ENCODE measurements around the gene TUBA4B. TPM values are rescaled to one million over a fixed set of nuclear protein-coding genes. Genes with fewer than 3 reads are reported as not detected.

Gene TUBA4B
- total RNA-seq, 4 donors from 2014 or later, result not detected

DNA sequence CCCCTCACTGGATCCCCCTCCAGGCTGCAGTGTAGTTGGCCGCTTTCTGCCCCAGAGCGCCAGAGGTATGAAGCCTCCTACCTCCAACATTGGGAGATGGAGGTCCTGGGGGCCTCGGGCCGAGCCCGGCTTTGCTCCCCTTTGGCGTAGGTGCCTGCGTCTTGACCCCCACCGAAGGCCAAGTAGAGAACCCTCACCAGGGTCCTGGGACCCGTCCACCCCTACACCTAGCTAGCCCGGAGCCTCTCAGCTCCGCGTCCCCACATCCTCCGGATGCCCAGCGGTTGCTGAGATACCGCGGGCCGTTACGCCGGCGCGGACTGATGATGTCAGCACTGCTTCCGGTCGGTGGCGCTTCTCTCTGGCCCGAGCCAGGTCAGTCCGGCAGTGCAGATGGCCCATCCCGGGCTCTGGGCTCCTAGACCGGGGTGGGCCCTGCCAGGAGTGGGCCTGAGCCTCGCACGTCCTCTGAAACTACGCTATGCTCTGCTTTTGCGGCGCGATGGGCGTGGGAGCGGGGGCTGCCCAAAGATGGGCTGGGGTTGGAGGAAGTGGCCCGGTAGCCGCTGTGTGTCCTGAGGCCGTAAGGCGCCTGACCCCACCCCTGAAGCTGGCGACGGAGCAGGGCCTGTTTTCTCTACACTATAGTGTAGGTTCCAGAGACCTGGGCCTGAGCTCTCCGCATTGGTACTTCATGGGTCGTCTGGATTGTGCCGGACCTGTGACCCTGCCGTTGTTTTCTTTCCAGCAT is 7.7 kb upstream of the TUBA4B start, which contains the start of the genes GLB1L and STK16:
Gene GLB1L (minus strand): TSS at position 297 of the 751 bp plus-strand sequence. CDS start 1,871 bp downstream, outside the sequence.
Gene STK16 (plus strand): TSS at position 332 of the 751 bp plus-strand sequence. CDS start 521 bp downstream, outside the sequence.
- DNase-seq (ENCODE audit: low spot score) (peak; percentile 84), ATAC-seq (ENCODE audit: low FRiP score) (peak; percentile 92)
- TF ChIP-seq, protein P1, sequence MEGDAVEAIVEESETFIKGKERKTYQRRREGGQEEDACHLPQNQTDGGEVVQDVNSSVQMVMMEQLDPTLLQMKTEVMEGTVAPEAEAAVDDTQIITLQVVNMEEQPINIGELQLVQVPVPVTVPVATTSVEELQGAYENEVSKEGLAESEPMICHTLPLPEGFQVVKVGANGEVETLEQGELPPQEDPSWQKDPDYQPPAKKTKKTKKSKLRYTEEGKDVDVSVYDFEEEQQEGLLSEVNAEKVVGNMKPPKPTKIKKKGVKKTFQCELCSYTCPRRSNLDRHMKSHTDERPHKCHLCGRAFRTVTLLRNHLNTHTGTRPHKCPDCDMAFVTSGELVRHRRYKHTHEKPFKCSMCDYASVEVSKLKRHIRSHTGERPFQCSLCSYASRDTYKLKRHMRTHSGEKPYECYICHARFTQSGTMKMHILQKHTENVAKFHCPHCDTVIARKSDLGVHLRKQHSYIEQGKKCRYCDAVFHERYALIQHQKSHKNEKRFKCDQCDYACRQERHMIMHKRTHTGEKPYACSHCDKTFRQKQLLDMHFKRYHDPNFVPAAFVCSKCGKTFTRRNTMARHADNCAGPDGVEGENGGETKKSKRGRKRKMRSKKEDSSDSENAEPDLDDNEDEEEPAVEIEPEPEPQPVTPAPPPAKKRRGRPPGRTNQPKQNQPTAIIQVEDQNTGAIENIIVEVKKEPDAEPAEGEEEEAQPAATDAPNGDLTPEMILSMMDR (IDR thresholded peaks at IDR 0.05), result no peak

DNA sequence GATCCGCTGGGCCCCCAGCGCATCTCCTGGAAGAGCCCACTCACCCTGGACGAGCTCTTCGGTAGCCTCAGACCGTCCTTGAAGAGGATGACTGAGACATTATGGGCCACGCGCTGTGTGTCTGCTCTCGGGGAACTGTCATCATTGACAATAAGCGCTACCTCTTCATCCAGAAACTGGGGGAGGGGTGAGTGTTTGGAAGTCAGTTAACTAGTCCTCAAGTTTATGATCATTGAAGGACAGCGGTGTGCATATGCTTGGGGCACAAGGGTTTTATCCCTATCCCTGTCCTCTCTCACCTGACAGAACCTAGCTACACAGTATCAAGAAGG is 7.2 kb upstream of the TUBA4B start:
- DNase-seq (ENCODE audit: low spot score), result no peak
- ATAC-seq (ENCODE audit: low FRiP score), result peak; percentile 1
- TF ChIP-seq, protein P1 (IDR thresholded peaks at IDR 0.05), result no peak

DNA sequence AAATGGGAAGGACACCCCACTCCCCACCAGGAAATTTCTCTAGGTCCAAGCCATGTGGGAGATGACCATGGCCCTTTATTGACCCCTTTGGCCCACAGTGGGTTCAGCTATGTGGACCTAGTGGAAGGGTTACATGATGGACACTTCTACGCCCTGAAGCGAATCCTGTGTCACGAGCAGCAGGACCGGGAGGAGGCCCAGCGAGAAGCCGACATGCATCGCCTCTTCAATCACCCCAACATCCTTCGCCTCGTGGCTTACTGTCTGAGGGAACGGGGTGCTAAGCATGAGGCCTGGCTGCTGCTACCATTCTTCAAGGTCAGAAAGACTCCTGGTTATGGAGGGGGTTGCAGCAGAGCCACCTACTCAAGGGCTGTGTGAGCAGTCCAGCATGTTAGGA is 6.5 kb upstream of the TUBA4B start:
- ATAC-seq (ENCODE audit: low FRiP score), result no peak
- DNase-seq (ENCODE audit: low spot score), result no peak
- TF ChIP-seq, protein P1 (IDR thresholded peaks at IDR 0.05), result no peak

DNA sequence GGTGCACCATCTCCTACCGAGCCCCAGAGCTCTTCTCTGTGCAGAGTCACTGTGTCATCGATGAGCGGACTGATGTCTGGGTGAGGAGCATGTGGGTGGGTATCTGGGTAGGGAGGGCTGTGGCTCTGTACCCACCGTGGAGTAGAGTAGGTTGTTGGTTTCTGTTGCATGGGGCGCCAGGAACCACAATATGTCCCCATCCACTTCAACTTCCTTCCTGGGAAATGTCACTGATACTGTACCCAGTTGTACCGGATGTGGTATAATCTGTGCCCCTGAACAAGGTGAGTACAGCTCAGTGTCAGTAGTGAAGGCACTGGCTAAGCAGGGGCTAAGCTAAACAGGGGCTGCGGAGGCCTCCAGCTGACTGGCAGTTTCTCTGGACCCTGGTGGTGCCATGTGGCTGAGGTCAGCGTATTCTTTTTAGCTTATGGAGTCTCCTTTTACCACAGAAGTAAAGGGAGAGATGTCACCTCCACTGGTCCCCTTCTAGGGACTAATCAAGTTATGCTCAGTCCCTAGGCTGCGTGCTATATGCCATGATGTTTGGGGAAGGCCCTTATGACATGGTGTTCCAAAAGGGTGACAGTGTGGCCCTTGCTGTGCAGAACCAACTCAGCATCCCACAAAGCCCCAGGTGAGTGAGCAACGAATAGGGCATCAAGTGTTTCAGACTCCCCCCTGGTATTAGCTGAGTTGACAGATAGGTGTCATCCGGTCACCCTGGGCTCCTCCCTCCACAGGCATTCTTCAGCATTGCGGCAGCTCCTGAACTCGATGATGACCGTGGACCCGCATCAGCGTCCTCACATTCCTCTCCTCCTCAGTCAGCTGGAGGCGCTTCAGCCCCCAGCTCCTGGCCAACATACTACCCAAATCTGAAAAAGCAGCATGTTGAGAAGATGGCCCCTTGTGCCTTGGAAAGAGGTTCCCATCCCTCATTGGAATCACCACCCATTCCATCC is 5.1 kb upstream of the TUBA4B start:
- TF ChIP-seq, protein P1 (IDR thresholded peaks at IDR 0.05), result no peak
- no peak for DNase-seq (ENCODE audit: low spot score)
- ATAC-seq (ENCODE audit: low FRiP score), result no peak

DNA sequence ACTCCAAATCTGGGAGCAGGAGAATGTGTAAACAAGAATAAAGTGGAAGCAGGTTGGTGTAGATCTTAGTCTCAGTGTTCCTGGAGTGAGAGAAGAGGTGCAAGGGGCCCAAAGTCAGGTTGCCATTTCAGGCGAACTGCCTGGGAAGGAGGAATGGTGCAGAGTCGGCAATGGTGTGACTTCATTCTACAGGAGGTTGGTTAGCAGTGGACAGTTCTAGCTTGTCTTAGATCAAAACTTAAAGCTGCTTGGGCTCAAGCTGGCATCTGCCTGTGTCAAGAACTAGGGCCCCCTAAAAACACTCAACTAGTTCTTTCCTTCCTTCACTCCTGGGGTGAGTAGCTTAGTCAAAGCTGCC is 4.2 kb upstream of the TUBA4B start:
- TF ChIP-seq, protein P1 (IDR thresholded peaks at IDR 0.05), result no peak
- ATAC-seq (ENCODE audit: low FRiP score), result no peak

DNA sequence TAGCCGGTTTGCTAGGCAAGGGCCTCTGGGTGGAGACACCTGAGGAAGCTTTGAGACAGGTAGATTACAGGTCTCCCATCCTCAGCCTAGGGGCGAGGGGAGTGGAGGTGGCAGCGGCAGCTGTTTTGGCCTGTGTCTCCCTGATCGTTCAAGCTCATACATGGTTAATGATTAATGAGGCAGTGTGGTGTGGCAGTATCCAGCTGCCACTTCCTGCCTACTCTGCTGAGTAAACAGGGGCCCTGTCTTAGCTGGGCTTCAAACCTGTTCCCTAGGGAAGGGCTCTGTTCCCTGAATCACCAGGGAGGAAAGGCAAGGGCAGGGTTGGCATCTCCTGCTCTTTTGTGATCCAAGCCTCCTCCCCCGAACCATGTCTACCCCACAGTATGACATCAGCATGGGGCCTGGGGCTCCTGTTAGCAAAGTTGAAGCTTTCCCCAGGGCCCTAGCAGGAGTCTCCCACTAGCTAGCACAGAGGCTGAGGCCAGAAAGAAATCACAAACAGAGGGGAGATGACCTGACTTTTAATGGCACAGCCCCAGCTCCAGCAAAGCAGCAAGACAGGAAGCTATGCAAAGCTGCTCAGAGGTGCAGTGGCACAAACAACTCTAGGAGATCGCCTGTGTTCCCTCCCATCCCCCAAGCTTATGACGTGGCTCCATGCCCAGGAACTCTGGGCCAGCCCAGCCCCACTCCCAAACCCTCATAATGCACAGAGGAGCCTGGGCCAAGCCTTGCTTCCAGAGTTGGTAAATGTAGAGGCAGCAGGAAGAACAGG is 3.7 kb upstream of the TUBA4B start:
- ATAC-seq (ENCODE audit: low FRiP score) (peak; percentile 16), DNase-seq (ENCODE audit: low spot score) (no peak)
- TF ChIP-seq, protein P1 (IDR thresholded peaks at IDR 0.05), result no peak

More for the DNA sequence above, 4.2 kb upstream of the TUBA4B start:
- DNase-seq (ENCODE audit: low spot score), result no peak

Data from omental fat pad (tissue), 4 donors.